ENCODE data around the gene C1GALT1.
"Not testable (repeated sequence)": the region's sequence is repeated elsewhere in the genome, so short reads cannot be mapped to it uniquely, and the experiment has no call there.

The C1GALT1 gene

DNA sequence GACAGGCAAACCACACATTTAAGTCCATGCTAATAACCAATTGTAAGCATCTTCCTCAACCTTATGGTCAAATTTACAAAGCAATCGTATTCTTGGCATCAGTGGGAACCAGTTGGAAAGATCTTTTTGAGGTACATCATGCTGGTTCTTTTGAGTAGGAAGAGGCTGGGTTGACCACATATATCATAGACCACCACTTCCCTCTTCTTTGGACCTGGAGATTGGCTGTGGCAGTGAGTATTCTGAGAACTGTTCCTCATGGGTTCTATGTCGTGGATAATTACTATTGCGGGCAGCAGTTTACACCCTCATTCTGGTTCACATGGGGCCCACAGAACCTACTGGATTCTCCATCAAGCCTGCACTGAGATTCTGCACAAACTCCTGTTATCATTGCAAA is 35.5 kb upstream of the C1GALT1 start:
- DNase-seq (ENCODE audit: low read depth), result no peak
- H3K4me3 ChIP-seq (ENCODE audit: low read depth, low read length), result no peak overlapping the region
- TF ChIP-seq CTCF (IDR thresholded peaks at IDR 0.05; ENCODE audit: low read depth, low read length, missing control alignments), result no peak

DNA sequence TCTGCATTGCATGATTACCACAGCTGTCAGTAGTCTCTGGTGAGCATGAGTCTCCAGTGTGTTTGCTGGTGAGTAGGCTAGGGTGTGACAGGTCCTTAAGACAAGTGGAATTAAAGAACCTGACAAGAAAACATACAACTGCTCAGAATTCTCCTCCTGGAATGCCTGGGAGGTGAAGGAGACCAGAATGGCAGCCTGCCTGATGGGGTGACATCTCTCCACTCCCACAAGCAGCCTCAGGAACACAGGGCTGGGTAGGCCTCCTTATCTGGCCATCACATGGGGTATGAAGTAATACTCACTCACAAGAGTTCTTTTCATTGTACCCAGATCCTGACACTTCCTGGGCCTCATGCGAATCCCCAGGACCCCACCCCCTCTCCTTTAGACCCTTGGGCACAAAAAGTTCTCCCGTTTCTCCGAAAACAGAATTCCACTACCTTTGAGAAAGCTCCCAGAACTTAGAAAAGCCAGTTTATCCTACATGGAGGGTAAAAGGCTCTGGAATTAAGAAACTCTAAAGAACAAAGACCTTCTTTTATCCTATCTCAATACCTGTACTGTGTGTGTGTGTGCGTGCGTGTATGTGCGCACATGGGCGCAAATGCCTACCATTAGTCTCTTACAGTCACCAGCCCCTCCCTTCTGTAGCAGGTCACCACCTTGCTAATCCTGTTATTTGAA is 33.4 kb upstream of the C1GALT1 start:
- H3K4me3 ChIP-seq (ENCODE audit: low read depth, low read length), result no peak overlapping the region
- TF ChIP-seq CTCF (IDR thresholded peaks at IDR 0.05; ENCODE audit: low read depth, low read length, missing control alignments), result no peak
- DNase-seq (ENCODE audit: low read depth), result no peak

DNA sequence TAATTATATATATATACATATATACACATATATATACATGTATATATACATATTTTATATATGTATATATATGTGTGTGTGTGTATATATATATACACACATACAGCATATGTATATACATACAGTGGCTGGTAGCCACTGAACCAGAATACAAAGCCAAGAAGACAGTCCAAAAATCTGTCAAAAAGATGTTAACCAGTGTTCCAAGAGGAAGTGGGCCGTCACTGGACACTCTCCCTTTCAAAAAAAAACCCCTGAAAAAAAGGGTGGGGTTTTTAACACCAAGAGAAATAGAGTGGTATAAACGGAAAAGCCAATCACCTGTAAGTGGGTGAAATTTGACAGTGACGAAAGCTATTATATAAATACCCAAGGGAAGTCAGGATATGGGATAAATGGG is 31.1 kb upstream of the C1GALT1 start:
- no peak for DNase-seq (ENCODE audit: low read depth)
- no peak overlapping the region for H3K4me3 ChIP-seq (ENCODE audit: low read depth, low read length)
- no peak for TF ChIP-seq CTCF (IDR thresholded peaks at IDR 0.05; ENCODE audit: low read depth, low read length, missing control alignments)

- DNase-seq (ENCODE audit: low read depth), result no peak
- no peak overlapping the region for H3K4me3 ChIP-seq (ENCODE audit: low read depth, low read length)
Observed at GRCh38 chr7:7151865-7152264, 30.5 kb upstream of the C1GALT1 start.

DNA sequence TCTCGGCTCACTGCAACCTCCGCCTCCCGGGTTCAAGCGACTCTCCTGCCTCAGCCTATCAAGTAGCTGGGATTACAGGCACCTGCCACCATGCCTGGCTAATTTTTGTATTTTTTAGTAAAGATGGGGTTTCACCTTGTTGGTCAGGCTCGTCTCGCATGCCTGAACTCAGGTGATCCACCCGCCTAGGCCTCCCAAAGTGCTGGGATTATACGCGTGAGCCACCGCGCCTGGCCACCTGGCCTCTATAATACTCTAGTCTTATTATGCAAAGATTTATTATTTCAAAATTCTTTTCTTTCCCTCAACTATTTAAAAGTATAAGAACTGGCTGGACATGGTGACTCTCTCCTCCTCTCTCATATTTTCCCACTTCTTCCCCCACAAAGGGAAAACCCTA is 30.0 kb upstream of the C1GALT1 start:
- H3K4me3 ChIP-seq (ENCODE audit: low read depth, low read length), result no peak overlapping the region

More at GRCh38 chr7:7151865-7152264, 30.5 kb upstream of the C1GALT1 start:
- TF ChIP-seq CTCF (IDR thresholded peaks at IDR 0.05; ENCODE audit: low read depth, low read length, missing control alignments), result no peak

GRCh38 chr7:7154355-7154754 is 28.0 kb upstream of the C1GALT1 start:
- DNase-seq (ENCODE audit: low read depth); H3K4me3 ChIP-seq (ENCODE audit: low read depth, low read length): not testable (repeated sequence)

More for the DNA sequence above, 30.0 kb upstream of the C1GALT1 start:
- DNase-seq (ENCODE audit: low read depth), result no peak
- no peak for TF ChIP-seq CTCF (IDR thresholded peaks at IDR 0.05; ENCODE audit: low read depth, low read length, missing control alignments)

- DNase-seq (ENCODE audit: low read depth), result no peak
- H3K4me3 ChIP-seq (ENCODE audit: low read depth, low read length), result no peak overlapping the region
- TF ChIP-seq CTCF (IDR thresholded peaks at IDR 0.05; ENCODE audit: low read depth, low read length, missing control alignments), result no peak
Observed at GRCh38 chr7:7156663-7157062, 25.7 kb upstream of the C1GALT1 start.
